WTC11 (cell line): Measurements from ENCODE around the gene MACROD2. TPM values are rescaled to one million over a fixed set of nuclear protein-coding genes. Genes with fewer than 3 reads are reported as not detected.

Experiments used
- ATAC-seq: fragments of 200-7000 bp; cut with Tn5 transposase; 2 replicates; pipeline ENCODE4 v1.10.0; 2021; ENCODE audit warnings: mild to moderate bottlenecking, moderate library complexity
- CTCF ChIA-PET: fragments of 300-600 bp; sonication (Branson Sonifier 250); formaldehyde crosslinking; loops from one replicate; lab custom pipeline; 2021; ENCODE audit warnings: antibody characterized with exemption; lab: Charles Lee
- POLR2A ChIA-PET: fragments of 350-600 bp; sonication (Branson Sonifier 250); formaldehyde crosslinking; loops from one replicate; lab custom pipeline; 2021; ENCODE audit warnings: antibody characterized with exemption; lab: Charles Lee
- DNase-seq: peaks from one replicate; pipeline ENCODE4 v3.0.0; 2021; ENCODE audit warnings: low spot score
- H3K27ac Mint-ChIP-seq: 2 replicates; pipeline ENCODE4 v1.8.0; 2021; ENCODE audit warnings: mixed read lengths
- H3K27me3 Mint-ChIP-seq: 2 replicates; pipeline ENCODE4 v1.8.0; 2021; ENCODE audit warnings: low read depth, mild to moderate bottlenecking, moderate library complexity, mixed read lengths
- H3K36me3 Mint-ChIP-seq: 2 replicates; pipeline ENCODE4 v1.8.0; 2021; ENCODE audit warnings: mixed read lengths
- H3K4me1 Mint-ChIP-seq: 2 replicates; pipeline ENCODE4 v1.8.0; 2022; ENCODE audit warnings: mixed read lengths
- H3K4me3 Mint-ChIP-seq: 2 replicates; pipeline ENCODE4 v1.8.0; 2021; ENCODE audit warnings: mild to moderate bottlenecking, moderate library complexity, mixed read lengths
- H3K9me3 Mint-ChIP-seq: 2 replicates; pipeline ENCODE4 v1.8.0; 2021; ENCODE audit warnings: mixed read lengths
- GTF2I ChIP-seq: fragments of 250-450 bp; sonication (Bioruptor Pico); conservative IDR thresholded peaks from 2 replicates; pipeline ENCODE4 v1.4.0; 2021; ENCODE audit warnings: mild to moderate bottlenecking
- RELA ChIP-seq: sonication (generic); formaldehyde crosslinking; IDR thresholded peaks from 2 replicates; pipeline ENCODE4 v1.8.1; 2022; ENCODE audit warnings: missing genetic modification reagents, mild to moderate bottlenecking, borderline replicate concordance
- TCF7 ChIP-seq: sonication (generic); formaldehyde crosslinking; IDR thresholded peaks from 2 replicates; pipeline ENCODE4 v1.8.0; 2022; ENCODE audit warnings: mild to moderate bottlenecking, low read depth, missing genetic modification reagents, moderate library complexity
- ZBTB21 ChIP-seq: sonication (generic); formaldehyde crosslinking; IDR thresholded peaks from 2 replicates; pipeline ENCODE4 v1.8.1; 2023; ENCODE audit warnings: mild to moderate bottlenecking, missing genetic modification reagents, borderline replicate concordance
- ZNF121 ChIP-seq: sonication (generic); formaldehyde crosslinking; IDR thresholded peaks from 2 replicates; pipeline ENCODE4 v1.8.0; 2023; ENCODE audit warnings: missing genetic modification reagents
- ZNF219 ChIP-seq: sonication (generic); formaldehyde crosslinking; IDR thresholded peaks from 2 replicates; pipeline ENCODE4 v1.8.0; 2023; ENCODE audit warnings: missing genetic modification reagents, mild to moderate bottlenecking, borderline replicate concordance
- ZNF317 ChIP-seq: sonication (generic); formaldehyde crosslinking; IDR thresholded peaks from 2 replicates; pipeline ENCODE4 v1.8.1; 2023; ENCODE audit warnings: low read depth, mild to moderate bottlenecking, moderate library complexity, missing genetic modification reagents, borderline replicate concordance
- ZNF396 ChIP-seq: fragments of 250-450 bp; sonication (Bioruptor Pico); IDR thresholded peaks from 2 replicates; pipeline ENCODE4 v1.8.0; 2021; ENCODE audit warnings: mild to moderate bottlenecking, moderate library complexity, borderline replicate concordance
- ZNF671 ChIP-seq: fragments of 250-450 bp; sonication (Bioruptor Pico); IDR thresholded peaks from 2 replicates; pipeline ENCODE4 v1.8.0; 2021; ENCODE audit warnings: mild to moderate bottlenecking
- total RNA-seq: library from RNA; stranded (reverse); gene quantifications from 3 replicates; pipeline ENCODE4 v1.2.3, GENCODE V29; 2021
- TF ChIP-seq, protein P1 (sequence below): sonication (generic); formaldehyde crosslinking; IDR thresholded peaks from 2 replicates; pipeline ENCODE4 v1.8.1; 2022; ENCODE audit warnings: low read depth, missing genetic modification reagents, borderline replicate concordance
- TF ChIP-seq, protein P2 (sequence below): sonication (generic); formaldehyde crosslinking; conservative IDR thresholded peaks from 2 replicates; pipeline ENCODE4 v1.8.1; 2023; ENCODE audit warnings: mild to moderate bottlenecking, low read depth, missing genetic modification reagents, moderate library complexity
- TF ChIP-seq, protein P3 (sequence below): sonication (generic); formaldehyde crosslinking; IDR thresholded peaks from 2 replicates; pipeline ENCODE4 v1.8.0; 2023; ENCODE audit warnings: missing genetic modification reagents, mild to moderate bottlenecking, borderline replicate concordance
- TF ChIP-seq, protein P4 (sequence below): fragments of 250-450 bp; sonication (Bioruptor Pico); IDR thresholded peaks from 2 replicates; pipeline ENCODE4 v1.8.0; 2021; ENCODE audit warnings: mild to moderate bottlenecking
- TF ChIP-seq, protein P5 (sequence below): fragments of 250-450 bp; sonication (Bioruptor Pico); IDR thresholded peaks from 2 replicates; pipeline ENCODE4 v1.9.0; 2021; ENCODE audit warnings: mild to moderate bottlenecking, borderline replicate concordance
- TF ChIP-seq, protein P6 (sequence below): sonication (generic); formaldehyde crosslinking; IDR thresholded peaks from 2 replicates; pipeline ENCODE4 v1.8.0; 2022; ENCODE audit warnings: mild to moderate bottlenecking, missing genetic modification reagents

MACROD2 gene
- total RNA-seq, 1 experiment from 2014 or later = 4.1 TPM

DNA sequence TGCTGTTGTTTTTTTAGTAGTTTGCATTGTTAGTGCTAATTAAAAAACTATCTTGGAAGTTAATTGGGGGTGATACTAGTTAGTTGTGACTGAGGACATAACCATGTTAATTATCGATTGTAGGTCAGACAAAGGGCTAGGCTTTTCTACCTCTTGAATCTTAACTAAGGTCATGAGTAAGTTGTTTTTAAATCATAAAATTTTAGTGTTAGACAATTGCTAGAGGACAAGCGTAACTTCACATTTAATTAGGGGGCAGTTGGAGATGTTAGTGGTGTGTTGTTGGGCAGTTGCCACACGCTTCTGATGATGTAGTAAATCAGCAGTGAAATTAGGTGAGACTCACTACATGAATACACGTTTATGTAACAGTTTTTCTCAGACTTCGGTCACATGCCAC lies 961.2 kb downstream of the MACROD2 start:
- no peaks in the 10 kb centered on the region for H3K36me3 Mint-ChIP-seq
- TF ChIP-seq ZNF671 (CRISPR knock-in tag) (no peak), GTF2I (no peak), ZNF121 (CRISPR knock-in tag) (no peak), ZNF219 (CRISPR knock-in tag) (no peak), ZBTB21 (CRISPR knock-in tag) (no peak), RELA (CRISPR knock-in tag) (no peak), ZNF396 (no peak), ZNF317 (CRISPR knock-in tag) (no peak), TCF7 (CRISPR knock-in tag) (no peak)
- TF ChIP-seq, protein P1, sequence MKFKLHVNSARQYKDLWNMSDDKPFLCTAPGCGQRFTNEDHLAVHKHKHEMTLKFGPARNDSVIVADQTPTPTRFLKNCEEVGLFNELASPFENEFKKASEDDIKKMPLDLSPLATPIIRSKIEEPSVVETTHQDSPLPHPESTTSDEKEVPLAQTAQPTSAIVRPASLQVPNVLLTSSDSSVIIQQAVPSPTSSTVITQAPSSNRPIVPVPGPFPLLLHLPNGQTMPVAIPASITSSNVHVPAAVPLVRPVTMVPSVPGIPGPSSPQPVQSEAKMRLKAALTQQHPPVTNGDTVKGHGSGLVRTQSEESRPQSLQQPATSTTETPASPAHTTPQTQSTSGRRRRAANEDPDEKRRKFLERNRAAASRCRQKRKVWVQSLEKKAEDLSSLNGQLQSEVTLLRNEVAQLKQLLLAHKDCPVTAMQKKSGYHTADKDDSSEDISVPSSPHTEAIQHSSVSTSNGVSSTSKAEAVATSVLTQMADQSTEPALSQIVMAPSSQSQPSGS (CRISPR knock-in tag) = no peak
- TF ChIP-seq, protein P2, sequence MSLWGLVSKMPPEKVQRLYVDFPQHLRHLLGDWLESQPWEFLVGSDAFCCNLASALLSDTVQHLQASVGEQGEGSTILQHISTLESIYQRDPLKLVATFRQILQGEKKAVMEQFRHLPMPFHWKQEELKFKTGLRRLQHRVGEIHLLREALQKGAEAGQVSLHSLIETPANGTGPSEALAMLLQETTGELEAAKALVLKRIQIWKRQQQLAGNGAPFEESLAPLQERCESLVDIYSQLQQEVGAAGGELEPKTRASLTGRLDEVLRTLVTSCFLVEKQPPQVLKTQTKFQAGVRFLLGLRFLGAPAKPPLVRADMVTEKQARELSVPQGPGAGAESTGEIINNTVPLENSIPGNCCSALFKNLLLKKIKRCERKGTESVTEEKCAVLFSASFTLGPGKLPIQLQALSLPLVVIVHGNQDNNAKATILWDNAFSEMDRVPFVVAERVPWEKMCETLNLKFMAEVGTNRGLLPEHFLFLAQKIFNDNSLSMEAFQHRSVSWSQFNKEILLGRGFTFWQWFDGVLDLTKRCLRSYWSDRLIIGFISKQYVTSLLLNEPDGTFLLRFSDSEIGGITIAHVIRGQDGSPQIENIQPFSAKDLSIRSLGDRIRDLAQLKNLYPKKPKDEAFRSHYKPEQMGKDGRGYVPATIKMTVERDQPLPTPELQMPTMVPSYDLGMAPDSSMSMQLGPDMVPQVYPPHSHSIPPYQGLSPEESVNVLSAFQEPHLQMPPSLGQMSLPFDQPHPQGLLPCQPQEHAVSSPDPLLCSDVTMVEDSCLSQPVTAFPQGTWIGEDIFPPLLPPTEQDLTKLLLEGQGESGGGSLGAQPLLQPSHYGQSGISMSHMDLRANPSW (CRISPR knock-in tag) = no peak
- TF ChIP-seq, protein P3, sequence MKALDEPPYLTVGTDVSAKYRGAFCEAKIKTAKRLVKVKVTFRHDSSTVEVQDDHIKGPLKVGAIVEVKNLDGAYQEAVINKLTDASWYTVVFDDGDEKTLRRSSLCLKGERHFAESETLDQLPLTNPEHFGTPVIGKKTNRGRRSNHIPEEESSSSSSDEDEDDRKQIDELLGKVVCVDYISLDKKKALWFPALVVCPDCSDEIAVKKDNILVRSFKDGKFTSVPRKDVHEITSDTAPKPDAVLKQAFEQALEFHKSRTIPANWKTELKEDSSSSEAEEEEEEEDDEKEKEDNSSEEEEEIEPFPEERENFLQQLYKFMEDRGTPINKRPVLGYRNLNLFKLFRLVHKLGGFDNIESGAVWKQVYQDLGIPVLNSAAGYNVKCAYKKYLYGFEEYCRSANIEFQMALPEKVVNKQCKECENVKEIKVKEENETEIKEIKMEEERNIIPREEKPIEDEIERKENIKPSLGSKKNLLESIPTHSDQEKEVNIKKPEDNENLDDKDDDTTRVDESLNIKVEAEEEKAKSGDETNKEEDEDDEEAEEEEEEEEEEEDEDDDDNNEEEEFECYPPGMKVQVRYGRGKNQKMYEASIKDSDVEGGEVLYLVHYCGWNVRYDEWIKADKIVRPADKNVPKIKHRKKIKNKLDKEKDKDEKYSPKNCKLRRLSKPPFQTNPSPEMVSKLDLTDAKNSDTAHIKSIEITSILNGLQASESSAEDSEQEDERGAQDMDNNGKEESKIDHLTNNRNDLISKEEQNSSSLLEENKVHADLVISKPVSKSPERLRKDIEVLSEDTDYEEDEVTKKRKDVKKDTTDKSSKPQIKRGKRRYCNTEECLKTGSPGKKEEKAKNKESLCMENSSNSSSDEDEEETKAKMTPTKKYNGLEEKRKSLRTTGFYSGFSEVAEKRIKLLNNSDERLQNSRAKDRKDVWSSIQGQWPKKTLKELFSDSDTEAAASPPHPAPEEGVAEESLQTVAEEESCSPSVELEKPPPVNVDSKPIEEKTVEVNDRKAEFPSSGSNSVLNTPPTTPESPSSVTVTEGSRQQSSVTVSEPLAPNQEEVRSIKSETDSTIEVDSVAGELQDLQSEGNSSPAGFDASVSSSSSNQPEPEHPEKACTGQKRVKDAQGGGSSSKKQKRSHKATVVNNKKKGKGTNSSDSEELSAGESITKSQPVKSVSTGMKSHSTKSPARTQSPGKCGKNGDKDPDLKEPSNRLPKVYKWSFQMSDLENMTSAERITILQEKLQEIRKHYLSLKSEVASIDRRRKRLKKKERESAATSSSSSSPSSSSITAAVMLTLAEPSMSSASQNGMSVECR (CRISPR knock-in tag) = no peak
- TF ChIP-seq, protein P4, sequence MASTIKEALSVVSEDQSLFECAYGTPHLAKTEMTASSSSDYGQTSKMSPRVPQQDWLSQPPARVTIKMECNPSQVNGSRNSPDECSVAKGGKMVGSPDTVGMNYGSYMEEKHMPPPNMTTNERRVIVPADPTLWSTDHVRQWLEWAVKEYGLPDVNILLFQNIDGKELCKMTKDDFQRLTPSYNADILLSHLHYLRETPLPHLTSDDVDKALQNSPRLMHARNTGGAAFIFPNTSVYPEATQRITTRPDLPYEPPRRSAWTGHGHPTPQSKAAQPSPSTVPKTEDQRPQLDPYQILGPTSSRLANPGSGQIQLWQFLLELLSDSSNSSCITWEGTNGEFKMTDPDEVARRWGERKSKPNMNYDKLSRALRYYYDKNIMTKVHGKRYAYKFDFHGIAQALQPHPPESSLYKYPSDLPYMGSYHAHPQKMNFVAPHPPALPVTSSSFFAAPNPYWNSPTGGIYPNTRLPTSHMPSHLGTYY (CRISPR knock-in tag) = no peak
- TF ChIP-seq, protein P5, sequence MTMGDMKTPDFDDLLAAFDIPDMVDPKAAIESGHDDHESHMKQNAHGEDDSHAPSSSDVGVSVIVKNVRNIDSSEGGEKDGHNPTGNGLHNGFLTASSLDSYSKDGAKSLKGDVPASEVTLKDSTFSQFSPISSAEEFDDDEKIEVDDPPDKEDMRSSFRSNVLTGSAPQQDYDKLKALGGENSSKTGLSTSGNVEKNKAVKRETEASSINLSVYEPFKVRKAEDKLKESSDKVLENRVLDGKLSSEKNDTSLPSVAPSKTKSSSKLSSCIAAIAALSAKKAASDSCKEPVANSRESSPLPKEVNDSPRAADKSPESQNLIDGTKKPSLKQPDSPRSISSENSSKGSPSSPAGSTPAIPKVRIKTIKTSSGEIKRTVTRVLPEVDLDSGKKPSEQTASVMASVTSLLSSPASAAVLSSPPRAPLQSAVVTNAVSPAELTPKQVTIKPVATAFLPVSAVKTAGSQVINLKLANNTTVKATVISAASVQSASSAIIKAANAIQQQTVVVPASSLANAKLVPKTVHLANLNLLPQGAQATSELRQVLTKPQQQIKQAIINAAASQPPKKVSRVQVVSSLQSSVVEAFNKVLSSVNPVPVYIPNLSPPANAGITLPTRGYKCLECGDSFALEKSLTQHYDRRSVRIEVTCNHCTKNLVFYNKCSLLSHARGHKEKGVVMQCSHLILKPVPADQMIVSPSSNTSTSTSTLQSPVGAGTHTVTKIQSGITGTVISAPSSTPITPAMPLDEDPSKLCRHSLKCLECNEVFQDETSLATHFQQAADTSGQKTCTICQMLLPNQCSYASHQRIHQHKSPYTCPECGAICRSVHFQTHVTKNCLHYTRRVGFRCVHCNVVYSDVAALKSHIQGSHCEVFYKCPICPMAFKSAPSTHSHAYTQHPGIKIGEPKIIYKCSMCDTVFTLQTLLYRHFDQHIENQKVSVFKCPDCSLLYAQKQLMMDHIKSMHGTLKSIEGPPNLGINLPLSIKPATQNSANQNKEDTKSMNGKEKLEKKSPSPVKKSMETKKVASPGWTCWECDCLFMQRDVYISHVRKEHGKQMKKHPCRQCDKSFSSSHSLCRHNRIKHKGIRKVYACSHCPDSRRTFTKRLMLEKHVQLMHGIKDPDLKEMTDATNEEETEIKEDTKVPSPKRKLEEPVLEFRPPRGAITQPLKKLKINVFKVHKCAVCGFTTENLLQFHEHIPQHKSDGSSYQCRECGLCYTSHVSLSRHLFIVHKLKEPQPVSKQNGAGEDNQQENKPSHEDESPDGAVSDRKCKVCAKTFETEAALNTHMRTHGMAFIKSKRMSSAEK (CRISPR knock-in tag) = no peak
- TF ChIP-seq, protein P6, sequence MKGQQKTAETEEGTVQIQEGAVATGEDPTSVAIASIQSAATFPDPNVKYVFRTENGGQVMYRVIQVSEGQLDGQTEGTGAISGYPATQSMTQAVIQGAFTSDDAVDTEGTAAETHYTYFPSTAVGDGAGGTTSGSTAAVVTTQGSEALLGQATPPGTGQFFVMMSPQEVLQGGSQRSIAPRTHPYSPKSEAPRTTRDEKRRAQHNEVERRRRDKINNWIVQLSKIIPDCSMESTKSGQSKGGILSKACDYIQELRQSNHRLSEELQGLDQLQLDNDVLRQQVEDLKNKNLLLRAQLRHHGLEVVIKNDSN (CRISPR knock-in tag) = no peak
- TF ChIP-seq, all 79 proteins: peak for 0
- ChIA-PET POLR2A (no interaction called here), CTCF (no interaction called here)
- ATAC-seq (no peak), DNase-seq (no peak)
- Mint-ChIP-seq H3K27ac (no peak overlapping the region), H3K9me3 (peaks cover 7% of the 10 kb centered on the region; the same call in 1 of the 2 replicates), H3K4me1 (peaks cover 34% of the 10 kb centered on the region), H3K4me3 (no peak overlapping the region), H3K27me3 (no peaks in the 10 kb centered on the region)
